HEK293T (cell line): ENCODE data around the gene TCIRG1.

Experiments used
- CTBP1 ChIP-seq: fragments of 450-650 bp; IDR thresholded peaks from 2 replicates; pipeline ENCODE4 v1.6.1; 2016; ENCODE audit warnings: borderline replicate concordance
- ELF4 ChIP-seq: fragments of 450-650 bp; IDR thresholded peaks from 2 replicates; pipeline ENCODE4 v1.6.1; 2017; ENCODE audit warnings: antibody characterized with exemption
- FOXA1 ChIP-seq: fragments of 450-650 bp; IDR thresholded peaks from 2 replicates; pipeline ENCODE4 v1.6.1; 2016; ENCODE audit warnings: mild to moderate bottlenecking
- FOXM1 ChIP-seq: fragments of 450-650 bp; IDR thresholded peaks from 2 replicates; pipeline ENCODE4 v1.6.1; 2017; ENCODE audit warnings: mild to moderate bottlenecking, borderline replicate concordance
- TARDBP ChIP-seq: fragments of 450-650 bp; IDR thresholded peaks from 2 replicates; pipeline ENCODE4 v1.6.1; 2016

DNA sequence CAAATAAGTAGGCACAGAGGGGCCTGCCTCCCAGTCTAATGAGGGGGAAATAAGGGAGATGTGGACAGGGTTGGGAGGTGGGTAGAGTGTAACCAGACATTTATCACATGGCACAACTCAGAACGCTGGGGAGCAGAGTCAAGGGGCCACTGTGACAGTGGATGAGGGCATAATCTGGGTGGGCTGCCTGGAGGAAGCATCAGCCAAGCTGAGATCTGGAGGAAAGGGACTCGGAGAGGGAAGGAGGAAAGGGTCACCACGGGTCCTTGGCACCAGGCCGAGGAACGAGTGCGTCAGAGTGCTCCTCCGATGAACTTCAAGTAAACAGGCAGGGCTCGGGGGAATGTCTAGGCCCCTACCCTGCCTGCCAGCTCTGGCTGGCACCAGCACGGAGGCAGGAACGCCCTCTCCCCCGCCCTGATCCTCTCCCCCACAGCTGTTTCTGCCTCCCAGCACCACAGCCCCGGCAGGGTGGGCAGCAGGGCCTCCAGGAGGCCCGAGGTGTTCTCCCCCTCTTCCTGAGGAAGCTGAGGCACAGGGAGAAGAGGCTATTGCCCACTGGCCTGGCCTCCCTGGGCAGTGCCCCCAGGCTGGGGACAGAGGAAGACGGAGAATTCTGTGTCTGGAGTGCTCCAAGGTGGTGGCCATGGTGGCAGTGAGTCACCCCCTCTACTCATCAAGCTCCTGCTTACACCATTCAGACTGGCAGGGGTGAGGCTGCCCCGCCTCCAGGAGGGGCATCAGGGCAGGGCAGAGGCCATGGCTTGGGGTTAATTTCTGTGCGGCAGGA is 24.5 kb upstream of the TCIRG1 start:
- TF ChIP-seq CTBP1, result no peak
- no peak for TF ChIP-seq ELF4
- no peak for TF ChIP-seq FOXA1
- no peak for TF ChIP-seq TARDBP
- no peak for TF ChIP-seq FOXM1
